ENCODE data around the gene PRKN. TPM values are rescaled to one million over a fixed set of nuclear protein-coding genes. Genes with fewer than 3 reads are reported as not detected.

Gene PRKN
- total RNA-seq, 1 donor from 2014 or later, result 2.6 TPM

GRCh38 chr6:161511447-161512095, 1216.0 kb downstream of the PRKN start:
- Histone ChIP-seq H3K36me3 (no peaks in the 10 kb centered on the region), H3K9me3 (no peaks in the 10 kb centered on the region), H3K27ac (no peak overlapping the region), H3K4me3 (no peak overlapping the region), H3K27me3 (no peaks in the 10 kb centered on the region), H3K4me1 (no peaks in the 10 kb centered on the region)
- TF ChIP-seq CTCF (IDR thresholded peaks at IDR 0.05), result no peak
- DNase-seq (ENCODE audit: low spot score in 2 of 2), result no peak
- intact Hi-C loops (cut with DNase I), result no loop called here

- Histone ChIP-seq H3K4me3 (no peak overlapping the region), H3K27ac (no peak overlapping the region), H3K27me3 (no peaks in the 10 kb centered on the region), H3K9me3 (no peaks in the 10 kb centered on the region), H3K4me1 (no peaks in the 10 kb centered on the region), H3K36me3 (no peaks in the 10 kb centered on the region)
- no peak for TF ChIP-seq CTCF (IDR thresholded peaks at IDR 0.05)
- no peak for DNase-seq (ENCODE audit: low spot score in 2 of 2)
- intact Hi-C loops (cut with DNase I), result no loop called here
Observed at GRCh38 chr6:161508341-161508740, 1219.2 kb downstream of the PRKN start.

- Histone ChIP-seq H3K4me3 (no peak overlapping the region), H3K27ac (no peak overlapping the region), H3K4me1 (no peaks in the 10 kb centered on the region), H3K9me3 (no peaks in the 10 kb centered on the region), H3K27me3 (no peaks in the 10 kb centered on the region), H3K36me3 (no peaks in the 10 kb centered on the region)
- TF ChIP-seq CTCF (IDR thresholded peaks at IDR 0.05), result no peak
- no peak for DNase-seq (ENCODE audit: low spot score in 2 of 2)
- intact Hi-C loops (cut with DNase I), result no loop called here
Observed at GRCh38 chr6:161507375-161507774, 1220.2 kb downstream of the PRKN start.

- H3K36me3 ChIP-seq, result no peaks in the 10 kb centered on the region
- H3K9me3 ChIP-seq, result no peaks in the 10 kb centered on the region
- H3K27me3 ChIP-seq, result no peaks in the 10 kb centered on the region
- H3K27ac ChIP-seq, result no peak overlapping the region
- intact Hi-C loops (cut with DNase I), result no loop called here
- no peak for DNase-seq (ENCODE audit: low spot score in 2 of 2)
- H3K4me1 ChIP-seq, result no peaks in the 10 kb centered on the region
- TF ChIP-seq CTCF (IDR thresholded peaks at IDR 0.05), result no peak
- H3K4me3 ChIP-seq, result no peak overlapping the region
Observed at GRCh38 chr6:161503570-161503969, 1224.0 kb downstream of the PRKN start.

- no peaks in the 10 kb centered on the region for H3K9me3 ChIP-seq
- no peaks in the 10 kb centered on the region for H3K36me3 ChIP-seq
- no peaks in the 10 kb centered on the region for H3K4me1 ChIP-seq
- H3K4me3 ChIP-seq, result no peak overlapping the region
- no peak for DNase-seq (ENCODE audit: low spot score in 2 of 2)
- H3K27me3 ChIP-seq, result no peaks in the 10 kb centered on the region
- no peak for TF ChIP-seq CTCF (IDR thresholded peaks at IDR 0.05)
- intact Hi-C loops (cut with DNase I), result no loop called here
- H3K27ac ChIP-seq, result no peak overlapping the region
Observed at GRCh38 chr6:161498881-161499280, 1228.7 kb downstream of the PRKN start.

GRCh38 chr6:161498359-161498758, 1229.2 kb downstream of the PRKN start:
- Histone ChIP-seq H3K36me3 (no peaks in the 10 kb centered on the region), H3K27me3 (no peaks in the 10 kb centered on the region), H3K4me3 (no peak overlapping the region), H3K27ac (no peak overlapping the region), H3K4me1 (no peaks in the 10 kb centered on the region), H3K9me3 (no peaks in the 10 kb centered on the region)
- intact Hi-C loops (cut with DNase I), result no loop called here
- TF ChIP-seq CTCF (IDR thresholded peaks at IDR 0.05), result no peak
- DNase-seq (ENCODE audit: low spot score in 2 of 2), result no peak
